Stimulated activated naive CD4-positive, alpha-beta T cell (primary cell): ENCODE data around the gene OSBPL2.

Experiments
- DNase-seq, 6 experiments: peaks; one replicate each; lab custom pipeline; 2025; lab: John Stamatoyannopoulos, UW

OSBPL2 gene

DNA sequence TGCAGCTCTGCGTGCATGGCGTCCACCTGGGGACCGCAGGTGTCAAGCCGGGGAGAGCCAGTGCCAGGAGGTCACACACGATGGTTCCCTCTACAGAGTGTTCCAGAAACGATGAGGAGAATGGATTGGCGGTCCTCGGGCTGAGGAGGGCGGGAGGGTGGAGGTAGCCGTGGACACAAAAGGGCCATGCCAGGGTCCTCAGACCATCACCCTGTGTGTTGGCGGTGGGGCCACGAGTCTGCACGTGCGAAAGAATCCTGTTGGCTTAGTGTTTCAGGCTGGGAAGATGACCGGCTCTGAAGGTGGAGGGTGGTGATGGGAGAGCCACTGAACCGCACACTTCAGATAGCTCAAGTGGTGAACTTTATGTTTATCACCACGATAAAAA is 31.9 kb upstream of the OSBPL2 start:
- DNase-seq: no peak

DNA sequence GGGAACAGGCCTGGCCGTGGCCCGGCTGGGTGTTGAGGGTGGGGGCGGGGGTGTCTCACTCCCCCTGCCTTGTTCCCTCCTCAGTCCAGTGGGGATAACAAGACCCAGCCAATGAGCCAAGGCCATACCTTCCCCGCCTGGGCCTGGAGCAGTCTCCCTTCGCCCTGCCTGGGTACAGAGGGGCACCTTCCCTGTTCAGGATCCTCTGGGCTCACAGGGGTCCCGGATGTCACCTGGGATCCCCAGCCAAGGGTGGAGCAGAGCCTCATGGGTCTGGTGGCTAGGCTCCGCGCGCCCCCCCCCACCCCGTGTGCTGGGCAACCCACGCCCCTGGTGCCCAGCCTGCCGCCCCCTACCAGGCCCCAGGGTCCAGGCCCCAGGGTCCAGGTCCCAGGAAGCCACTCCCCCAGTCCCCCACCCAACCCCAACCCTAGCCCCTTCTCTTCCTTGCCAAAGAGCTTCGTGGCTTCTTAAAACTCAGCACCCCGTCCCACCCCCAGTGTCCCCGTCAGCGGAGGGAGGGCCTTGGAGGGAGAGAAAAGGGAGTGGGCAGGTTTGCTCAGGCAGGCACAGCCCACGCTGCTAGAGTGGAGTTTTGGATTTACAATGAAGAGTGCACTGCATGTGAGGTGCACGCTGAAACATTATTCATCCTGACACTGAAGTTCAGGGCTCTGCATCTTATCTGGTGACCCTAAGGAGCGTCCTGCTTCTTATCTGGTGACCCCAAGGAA is 30.1 kb upstream of the OSBPL2 start:
- no peak for DNase-seq

DNA sequence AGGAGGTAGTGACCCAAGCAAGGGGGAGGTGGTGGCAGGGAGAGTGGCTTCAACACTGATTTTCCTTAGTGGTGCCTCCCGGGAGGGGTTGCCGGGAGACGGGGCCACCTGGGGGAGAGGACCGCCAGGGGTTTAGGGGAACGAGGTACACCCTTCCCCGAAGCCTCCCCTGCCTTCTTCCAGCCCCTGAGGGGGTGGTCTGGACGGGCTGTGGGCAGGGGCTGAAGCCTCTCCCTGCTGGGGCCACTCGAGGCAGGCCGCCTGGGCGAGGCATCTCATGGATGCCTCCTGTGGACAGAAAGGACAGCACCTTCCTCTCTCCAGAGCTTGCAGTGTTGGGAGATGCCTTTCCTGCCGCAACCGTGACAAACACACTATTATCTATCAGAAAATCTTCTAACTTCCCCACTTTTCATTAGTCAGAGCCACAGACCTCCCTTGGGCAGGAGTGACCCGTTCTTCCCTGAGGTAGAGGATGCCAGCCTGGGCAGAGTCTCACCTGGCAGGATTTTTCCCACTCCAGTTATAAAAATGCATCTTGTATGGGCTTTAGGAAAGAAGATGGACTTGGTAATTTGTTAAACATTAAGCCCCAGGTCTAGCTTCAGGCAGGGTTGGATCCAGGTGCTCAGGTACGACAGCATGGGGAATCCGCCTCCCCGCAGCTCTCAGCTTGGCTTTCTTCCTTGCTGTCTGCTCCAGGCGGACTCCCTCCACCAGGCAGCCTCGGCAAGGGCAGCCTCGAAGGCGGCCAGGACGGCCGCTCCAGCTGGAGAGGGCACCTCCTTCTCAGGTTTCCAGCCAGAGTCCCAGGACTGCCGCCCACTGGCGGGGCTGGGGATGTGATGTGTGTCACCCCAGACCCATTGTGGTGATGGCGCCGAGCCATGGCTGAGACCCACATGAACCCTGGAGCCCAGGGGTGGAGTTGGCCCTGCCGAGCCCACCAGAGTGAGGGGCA is 29.2 kb upstream of the OSBPL2 start:
- no peak for DNase-seq

DNA sequence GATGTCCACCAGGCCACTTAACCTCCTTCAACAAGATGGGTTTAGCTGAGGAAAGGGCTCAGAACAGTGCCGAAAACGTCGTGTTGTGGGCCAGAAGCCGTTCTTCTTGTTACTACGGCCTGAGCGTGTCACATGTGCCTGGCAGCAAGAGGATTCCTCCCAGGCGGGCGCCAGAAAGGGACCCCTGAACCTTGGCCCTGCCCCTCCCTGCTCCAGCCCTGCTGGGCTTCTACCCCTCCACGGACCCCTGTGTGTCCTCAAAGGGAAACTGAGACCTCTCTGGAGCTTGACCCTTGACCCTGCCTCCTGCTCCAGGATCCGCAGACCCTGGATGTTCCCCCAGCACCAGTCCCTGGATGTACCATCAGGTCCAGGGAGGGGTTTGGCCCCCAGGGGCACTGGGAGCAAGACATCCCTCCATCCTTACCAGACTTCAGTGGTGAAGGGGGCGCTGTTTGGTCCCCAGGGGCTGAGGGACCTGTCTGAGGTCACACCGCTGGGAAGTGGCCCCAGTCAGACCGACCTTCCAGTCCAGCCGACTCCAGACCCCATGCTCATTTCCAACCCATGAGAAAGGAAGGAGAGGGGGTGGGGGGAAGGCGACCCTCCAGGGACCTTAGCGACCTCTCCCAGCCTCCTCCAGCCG is 28.3 kb upstream of the OSBPL2 start:
- DNase-seq: no peak

DNA sequence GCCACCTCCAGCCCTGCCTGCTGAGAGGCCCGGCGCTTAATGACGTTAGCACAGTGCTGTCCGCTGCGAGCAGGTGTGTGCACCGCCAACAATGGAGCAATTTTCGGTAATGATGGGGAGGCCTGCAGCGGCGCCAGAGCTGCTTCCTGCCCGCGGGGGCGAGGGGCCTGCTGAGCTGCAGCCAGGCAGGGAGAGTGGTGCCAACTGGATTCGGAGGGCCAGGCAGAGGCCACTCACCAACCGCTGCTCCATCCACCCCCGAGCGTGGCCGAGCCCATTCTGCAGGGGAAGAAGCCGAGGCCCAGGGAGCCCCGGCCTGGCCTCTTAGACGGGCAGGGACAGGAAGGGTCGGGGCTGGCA is 27.8 kb upstream of the OSBPL2 start:
- DNase-seq: no peak

DNA sequence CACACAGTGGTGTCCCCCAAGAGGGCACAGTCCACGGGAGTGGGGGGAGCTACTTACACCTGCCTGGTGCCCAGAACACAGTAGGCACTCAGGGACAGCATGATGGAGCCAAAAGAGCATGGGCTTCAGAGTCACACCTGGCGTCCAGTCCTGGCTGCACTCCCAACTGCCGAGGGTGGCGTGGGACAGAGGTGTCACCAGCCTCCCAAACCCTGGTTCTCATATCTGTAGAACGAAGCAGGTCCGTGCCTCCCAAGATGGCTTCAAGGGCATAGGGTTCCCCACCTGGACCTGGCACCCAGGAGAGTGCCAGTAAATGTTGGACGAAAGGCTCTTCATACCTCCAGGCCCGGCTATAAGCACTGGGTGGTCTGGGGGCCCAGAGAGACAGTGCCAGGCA is 27.1 kb upstream of the OSBPL2 start:
- DNase-seq: no peak

DNA sequence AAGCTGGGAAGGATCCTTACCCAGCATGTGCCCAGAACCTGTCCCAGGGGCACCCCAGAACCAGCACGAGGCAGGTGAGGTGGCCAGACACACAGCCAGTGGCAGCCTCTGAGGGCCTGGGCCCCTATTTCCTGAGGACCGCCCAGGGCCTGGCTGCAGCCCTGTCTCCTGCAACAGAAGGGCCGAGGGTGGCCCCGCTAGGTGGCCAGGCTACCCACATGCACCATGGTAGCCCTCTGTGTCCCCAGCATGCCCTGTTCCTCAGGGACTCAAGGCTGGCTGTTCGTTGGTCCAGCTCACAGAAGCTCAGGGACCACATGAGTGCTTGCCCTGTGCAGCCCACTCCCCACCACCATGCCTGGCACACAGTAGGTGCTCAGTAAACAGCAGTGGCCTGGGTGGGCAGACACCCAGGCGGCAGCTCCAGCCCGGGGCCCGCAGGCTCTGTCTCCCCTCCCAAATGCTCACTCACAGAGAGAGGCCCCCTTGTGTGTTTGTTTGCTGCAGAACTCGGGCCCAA is 26.5 kb upstream of the OSBPL2 start:
- DNase-seq: no peak

DNA sequence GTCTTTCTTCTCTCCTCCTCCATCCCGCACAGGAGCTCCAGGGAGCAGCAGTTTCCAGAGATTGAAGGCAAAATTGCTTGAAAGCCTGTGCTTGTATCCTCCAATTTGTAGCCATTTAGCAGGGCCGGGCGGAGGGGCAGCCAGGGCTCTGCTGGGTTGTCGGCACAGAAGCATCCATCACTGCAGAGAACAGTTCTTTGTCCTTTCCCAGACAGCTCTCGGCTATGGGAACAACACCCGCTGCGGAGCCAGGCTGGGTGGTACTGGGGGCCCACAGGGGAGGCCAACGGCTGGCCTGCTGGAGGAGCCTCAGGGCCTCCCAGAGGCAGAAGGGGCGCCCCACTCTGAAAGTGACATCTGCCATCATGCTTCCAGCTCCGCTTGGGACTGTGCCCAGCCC is 26.0 kb upstream of the OSBPL2 start:
- no peak for DNase-seq

DNA sequence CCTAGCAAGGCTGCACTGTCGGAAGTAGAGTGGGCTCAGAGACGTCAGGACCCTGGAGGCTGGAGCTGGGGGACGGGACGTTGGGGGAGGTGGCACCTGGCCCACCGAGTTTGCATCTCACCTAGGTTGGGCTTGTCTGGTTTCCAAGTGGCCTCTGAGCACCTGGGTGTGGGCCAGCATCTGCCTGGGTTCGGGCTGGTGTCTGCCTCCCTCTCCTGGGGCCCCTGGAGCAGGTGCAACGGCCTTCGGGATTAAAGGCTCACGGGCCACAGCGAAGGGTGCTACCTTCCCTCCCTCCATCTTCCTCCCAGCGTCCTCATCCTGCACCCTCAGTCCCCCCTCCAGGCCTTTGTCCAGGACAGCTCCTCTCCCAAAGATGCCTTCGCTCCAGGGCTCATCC is 24.3 kb upstream of the OSBPL2 start:
- no peak for DNase-seq

DNA sequence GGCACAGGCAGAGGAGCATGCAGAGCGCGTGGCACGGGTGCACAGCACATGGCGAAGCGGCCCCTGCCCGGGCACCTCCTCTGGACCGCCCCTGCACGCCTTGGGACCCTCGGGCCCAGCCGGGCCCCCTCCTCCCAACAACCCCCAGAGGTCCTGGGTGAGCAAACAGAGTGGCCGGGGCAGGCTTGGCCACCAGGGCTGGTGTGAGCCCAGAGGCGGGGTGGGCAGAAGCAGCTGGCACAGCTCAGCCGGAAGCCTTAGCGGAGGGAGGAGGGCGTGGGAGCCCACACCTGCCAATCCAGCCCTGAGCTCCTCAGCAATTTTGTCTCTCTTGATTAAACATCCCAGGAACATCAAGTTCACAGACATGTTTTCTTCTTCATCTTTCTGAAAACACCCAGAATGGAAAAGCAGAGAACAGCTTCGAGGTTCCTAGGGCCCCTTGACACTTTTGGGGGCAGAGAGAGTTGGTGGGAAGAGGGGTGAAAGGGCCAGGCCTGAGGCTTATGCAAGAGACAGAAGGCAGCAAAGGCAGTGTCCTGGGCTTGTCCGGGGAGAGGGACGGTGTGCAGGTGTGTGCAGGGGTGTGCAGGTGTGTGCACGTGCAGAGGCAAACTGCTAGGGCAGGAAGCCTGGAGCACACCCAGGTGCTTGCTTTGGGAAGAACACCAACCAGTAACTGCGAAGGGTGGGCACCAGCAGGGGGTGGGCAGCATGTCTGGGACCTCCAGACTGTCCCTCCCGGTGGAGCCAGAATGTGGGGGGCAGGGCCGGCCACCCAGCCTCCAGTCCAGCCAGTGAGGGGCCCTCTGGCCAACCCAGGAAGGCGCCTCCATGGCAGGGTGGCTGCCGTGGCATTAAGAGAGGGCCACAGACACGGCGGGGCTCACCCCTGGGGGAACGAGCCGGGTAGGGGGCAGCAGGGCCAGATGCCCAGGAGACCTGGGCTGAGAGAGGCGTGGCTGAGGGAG is 23.0 kb upstream of the OSBPL2 start:
- no peak for DNase-seq

DNA sequence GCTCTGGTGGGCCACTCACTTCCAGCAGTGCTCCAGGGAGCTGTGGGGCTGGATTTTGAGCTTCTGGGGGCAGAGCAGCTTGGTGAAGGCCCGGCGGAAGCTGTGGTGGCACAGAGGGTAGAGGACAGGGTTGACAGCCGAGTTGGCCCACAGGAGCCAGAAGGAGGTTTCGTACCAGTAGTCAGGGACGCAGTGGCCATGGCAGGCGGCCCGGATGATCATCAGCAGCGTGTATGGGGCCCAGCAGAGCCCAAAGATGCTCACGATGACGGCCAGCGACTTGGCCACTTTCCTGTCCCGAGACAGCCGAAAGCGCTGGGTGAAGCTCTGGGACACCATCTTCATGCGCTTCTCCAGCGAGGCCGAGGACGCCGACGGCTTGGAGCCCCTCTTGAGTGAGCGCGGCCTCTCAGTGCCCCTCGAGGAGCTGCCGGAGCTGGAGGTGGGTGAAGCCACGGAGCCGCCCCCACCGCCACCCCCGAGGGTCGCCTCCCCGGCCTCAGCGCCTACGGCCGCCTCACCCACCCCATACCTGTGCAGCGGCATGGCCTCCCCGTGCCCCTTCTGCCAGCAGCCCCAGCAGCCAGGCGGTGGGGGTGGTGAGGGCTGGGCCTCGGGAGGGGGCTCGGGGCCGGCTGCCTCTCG is 22.2 kb upstream of the OSBPL2 start:
- DNase-seq: no peak

DNA sequence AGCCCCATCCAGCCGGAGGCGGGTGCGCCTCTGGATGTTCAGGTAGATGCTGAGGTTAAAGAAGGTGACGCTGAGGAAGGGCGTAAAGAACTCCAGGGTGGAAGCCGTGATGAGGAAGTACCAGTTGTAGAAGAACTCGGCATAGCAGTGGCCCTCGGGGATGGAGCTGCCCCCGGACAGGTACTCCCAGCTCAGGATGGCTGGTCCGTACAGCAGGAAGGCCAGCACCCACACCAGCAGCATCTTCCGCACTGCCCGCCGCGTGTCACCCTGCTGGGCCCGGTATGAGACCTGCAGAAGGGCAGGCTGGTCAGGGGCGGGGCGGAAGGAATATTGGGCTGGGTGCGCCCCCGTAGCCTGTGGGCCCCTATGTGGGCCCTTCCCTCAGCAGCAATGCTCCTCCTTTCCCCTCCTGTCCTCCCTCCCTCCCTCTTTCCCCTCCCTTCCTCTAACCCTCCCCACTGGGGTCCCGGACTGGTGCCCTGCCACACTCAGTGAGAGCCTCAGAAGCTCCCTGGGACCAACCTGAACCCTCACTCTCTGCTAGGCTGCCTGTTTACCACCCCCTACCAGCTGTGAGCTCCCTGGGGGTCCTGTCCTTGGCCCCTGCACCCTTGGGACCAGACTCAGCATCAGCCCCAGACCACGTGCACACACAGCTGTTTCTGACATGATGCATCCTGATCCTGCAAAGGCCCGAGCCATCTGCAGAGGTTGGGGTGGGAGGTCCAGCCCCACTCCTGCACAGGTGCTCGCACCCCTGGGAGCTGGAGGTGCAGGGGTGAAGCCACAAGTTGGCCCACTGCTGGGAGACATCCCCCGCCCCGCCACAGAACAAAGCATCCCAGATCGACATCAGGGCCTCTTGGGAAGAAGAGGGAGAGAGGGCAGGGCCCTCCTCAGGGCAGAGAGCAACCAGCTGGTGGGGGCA is 21.4 kb upstream of the OSBPL2 start:
- DNase-seq: no peak

DNA sequence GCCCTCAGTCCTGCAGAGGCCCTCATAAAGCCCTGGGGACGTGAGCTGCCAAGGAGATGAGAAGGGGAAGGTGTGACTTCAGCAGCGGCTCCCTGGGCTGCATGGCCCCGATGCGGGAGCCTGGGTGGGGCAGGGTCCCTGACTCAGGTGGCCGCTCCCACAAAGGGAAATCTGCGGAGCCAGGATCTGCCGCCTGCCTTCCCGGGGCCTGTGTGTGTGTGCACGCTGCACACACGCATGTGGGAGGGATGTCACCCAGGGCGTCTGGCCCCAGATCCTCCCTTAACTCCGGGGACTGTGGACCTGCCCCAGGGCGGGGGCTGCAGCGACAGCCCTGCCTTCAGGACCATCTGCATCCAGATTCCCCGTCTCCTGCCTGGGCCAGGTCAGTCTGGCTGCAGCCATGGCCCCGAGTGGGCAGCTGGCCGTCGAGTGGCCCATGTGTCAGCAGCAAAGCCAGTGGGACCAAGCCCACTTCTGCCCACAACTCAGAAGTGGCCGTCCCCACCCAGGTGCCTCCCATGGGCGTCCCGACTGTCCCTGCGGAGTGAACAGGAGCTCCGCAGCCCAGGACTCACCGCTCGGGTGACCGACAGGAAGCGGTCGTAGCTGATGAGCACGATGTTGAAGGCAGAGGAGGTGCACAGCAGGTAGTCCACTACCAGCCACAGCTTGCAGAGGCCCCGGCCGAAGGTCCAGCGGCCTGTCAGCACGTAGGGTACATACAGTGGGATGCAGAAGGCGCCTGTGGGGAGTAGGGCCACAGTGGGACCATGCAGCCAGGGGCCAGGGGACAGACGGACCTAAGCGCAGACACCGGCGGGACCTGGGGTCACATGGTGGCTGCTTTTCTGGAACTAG is 20.2 kb upstream of the OSBPL2 start:
- no peak for DNase-seq

DNA sequence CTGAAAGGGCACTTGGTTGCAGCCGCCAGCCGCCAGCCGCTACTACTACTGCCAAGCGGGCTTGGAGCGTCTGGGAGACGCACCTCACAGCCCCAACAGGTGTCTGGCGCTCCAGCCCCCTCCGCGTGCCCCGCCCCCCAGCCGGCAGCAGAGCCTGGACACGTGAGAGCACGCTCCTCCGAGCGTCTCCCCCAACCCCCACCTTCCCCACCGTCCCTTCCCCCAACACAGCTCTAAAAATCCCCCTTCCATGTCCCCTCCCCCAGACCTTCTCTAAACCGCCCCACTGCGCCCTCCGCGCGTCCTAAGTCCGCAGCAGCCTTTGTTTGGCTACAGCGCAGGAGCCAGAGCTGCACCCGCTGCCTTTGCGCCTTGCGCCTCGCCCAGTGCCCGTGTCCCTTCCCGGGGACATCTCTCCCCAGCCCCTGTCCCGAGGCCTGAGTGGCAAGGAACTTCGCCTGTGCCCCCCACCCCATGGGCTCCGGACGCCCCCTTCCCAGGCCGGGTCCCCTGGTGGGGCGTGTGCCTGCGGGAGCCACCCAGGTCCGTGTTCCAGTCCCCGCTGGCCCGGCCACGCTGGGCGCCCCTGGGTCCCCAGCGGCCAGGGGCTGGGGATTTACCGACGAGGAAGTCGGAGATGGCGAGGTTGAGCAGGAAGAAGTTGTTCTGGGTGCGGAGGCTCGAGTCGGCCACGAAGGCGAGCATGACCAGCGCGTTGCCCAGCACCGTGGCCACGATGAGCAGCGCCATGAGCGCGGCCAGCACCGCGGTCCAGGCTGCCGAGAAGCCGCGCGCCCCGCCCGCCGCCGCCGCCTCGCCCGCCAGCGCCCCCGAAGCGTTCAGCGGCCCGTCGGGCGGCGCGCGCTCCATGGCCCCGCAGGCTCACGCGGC is 19.0 kb upstream of the OSBPL2 start:
- no peak for DNase-seq

DNA sequence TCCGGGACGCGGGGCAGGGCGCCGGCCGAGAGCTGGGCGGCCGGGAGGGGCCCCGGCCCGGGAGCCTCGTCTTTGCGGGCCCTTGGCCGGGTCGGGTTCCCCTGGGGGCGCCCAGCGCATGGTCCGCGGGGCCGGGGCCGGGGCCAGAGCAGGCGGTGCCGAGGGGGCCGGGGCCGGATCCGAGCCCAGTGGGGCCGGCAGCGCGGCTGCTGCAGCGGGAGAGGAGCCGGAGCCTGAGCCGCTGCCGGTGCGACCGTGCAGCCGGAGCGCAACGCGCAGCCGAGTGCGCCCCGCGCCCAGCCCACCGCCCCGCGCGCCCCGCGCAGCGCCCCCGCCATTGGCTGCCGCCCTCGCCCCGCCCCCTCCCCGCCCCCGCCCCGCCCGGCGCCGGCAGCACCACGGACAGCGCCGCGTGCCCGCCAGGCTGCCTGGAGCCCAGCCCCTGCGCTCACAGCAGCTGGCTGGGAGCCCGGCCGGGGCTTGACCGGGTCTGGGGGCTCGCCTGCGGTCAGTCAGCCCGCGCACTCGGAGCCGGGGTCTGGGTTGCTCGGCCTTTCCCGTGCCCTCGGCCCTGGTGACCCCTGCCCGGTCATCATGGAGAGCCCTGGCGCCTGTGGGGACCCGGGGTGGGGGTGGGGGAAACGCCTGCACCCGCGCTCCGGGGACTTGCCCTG is 18.2 kb upstream of the OSBPL2 start, which contains the start of gene HRH3:
HRH3 (minus strand) TSS at position 287 of the 674 bp plus-strand sequence. CDS start 308 bp downstream, outside the sequence.
- peak in 5 of 6 experiments; percentile 34 to 57 (median 45) for DNase-seq

DNA sequence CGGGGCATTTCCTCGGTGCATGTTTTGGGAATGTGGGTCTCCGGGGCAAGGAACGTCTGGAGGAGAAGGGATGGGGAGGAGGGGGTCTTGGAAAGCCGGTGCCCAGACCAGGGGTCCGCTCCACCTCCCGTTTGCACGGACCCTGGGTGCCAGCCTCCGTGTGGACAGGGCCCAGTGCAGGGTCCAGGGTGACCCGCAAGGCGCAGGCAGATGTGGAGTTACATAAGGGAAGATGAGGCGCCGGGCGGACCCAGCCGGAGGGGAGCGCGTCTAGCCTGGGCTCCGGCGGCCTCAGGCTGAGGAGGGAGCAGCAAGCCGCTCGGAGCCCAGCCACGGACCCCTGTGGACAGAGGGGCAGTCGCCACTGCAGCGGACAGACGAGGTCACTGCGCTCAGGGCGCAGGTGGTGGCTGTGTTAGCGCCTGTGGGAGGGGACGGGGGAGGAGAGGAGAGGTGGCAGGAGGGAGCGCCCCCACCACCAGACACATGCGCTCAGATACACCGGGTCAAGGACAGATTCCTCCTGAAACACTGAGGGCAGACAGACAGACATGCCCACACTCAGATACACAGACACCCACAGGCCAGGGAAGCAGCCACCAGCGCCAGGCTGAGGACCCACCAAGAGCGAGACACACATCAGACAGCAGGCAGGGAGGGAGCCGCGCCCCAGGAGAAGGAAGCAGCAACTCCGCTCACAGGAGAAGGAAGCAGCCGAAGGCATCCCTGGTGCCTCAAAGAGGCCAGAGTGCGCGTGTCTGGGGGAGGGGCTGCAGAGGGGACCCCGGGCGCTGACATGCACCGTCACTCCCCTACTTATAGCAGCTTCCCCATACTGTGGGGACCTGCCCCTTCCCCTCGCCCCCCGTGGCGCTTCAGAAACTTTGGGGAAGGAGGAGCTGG is 17.4 kb upstream of the OSBPL2 start:
- no peak for DNase-seq
